SK-N-SH (cell line): ENCODE results near the gene RNF144B. TPM values are rescaled to one million over a fixed set of nuclear protein-coding genes. Genes with fewer than 3 reads are reported as not detected.

Source experiments
- CTCF ChIA-PET: fragments of 300-600, 350-600 bp; formaldehyde crosslinking; extraction: SDS; loops from one replicate; lab custom pipeline; 2021; lab: Yijun Ruan, JAX
- POLR2A ChIA-PET: fragments of 350-600 bp; sonication (Branson Sonifier 250); formaldehyde crosslinking; extraction: SDS; loops from one replicate; lab custom pipeline; 2020; ENCODE audit warnings: antibody characterized with exemption, inconsistent platforms; lab: Yijun Ruan, JAX
- DNase-seq: peaks from one replicate; pipeline ENCODE4 v3.0.0; 2012
- H2AFZ ChIP-seq: fragments of 200-600 bp; sonication (generic); 2 replicates; pipeline ENCODE4 v1.8.1; 2016; ENCODE audit warnings: antibody characterized with exemption, mild to moderate bottlenecking, low read depth
- H3F3A ChIP-seq: fragments of 200-600 bp; sonication (generic); replicated peaks from 2 replicates; pipeline ENCODE3; 2016; ENCODE audit warnings: antibody characterized with exemption, mild to moderate bottlenecking; ENCODE audit not compliant: insufficient read depth
- H3K27ac ChIP-seq, 2 experiments: fragments of 200-500 bp in 1 of 2; fragments of 200-600 bp in 1 of 2; sonication (Bioruptor generic) in 1 of 2; sonication (generic), shearing (Covaris generic) in 1 of 2; 2 replicates each; pipeline versions ENCODE4 v1.5.1 to v1.6.1; 2014 to 2016; ENCODE audit warnings: low read depth in 2 of 2, inconsistent platforms in 1 of 2, low read length in 1 of 2, mild to moderate bottlenecking in 1 of 2, mixed read lengths in 1 of 2
- H3K27me3 ChIP-seq: fragments of 200-600 bp; sonication (generic), shearing (Covaris generic); 2 replicates; pipeline ENCODE4 v1.6.1; 2016; ENCODE audit warnings: mixed run types; ENCODE audit not compliant: insufficient read depth
- H3K36me3 ChIP-seq, 2 experiments: fragments of 200-500 bp in 1 of 2; fragments of 200-600 bp in 1 of 2; sonication (Bioruptor generic) in 1 of 2; sonication (generic) in 1 of 2; replicated peaks in 1 of 2; 2 replicates each; pipeline versions ENCODE3 to v1.5.1; 2014 to 2016; ENCODE audit warnings: low read length in 1 of 2, mild to moderate bottlenecking in 1 of 2; ENCODE audit not compliant: insufficient read depth in 2 of 2, control insufficient read depth in 1 of 2
- H3K4me1 ChIP-seq, 2 experiments: fragments of 200-500 bp in 1 of 2; fragments of 200-600 bp in 1 of 2; sonication (Bioruptor generic) in 1 of 2; sonication (generic), shearing (Covaris generic) in 1 of 2; 2 replicates each; pipeline versions ENCODE4 v1.5.1 to v1.6.1; 2014 to 2016; ENCODE audit warnings: low read depth in 1 of 2, low read length in 1 of 2, mixed run types in 1 of 2; ENCODE audit not compliant: insufficient read depth in 2 of 2, control insufficient read depth in 1 of 2
- H3K4me2 ChIP-seq: fragments of 200-600 bp; sonication (generic), shearing (Covaris generic); 2 replicates; pipeline ENCODE4 v1.6.1; 2017; ENCODE audit warnings: mixed run types
- H3K4me3 ChIP-seq, 2 experiments: fragments of 200-500 bp in 1 of 2; fragments of 200-600 bp in 1 of 2; sonication (Bioruptor generic) in 1 of 2; sonication (generic), shearing (Covaris generic) in 1 of 2; 2 replicates each; pipeline versions ENCODE4 v1.5.1 to v1.8.1; 2014 to 2016; ENCODE audit warnings: low read depth in 2 of 2, inconsistent platforms in 1 of 2, low read length in 1 of 2, mild to moderate bottlenecking in 1 of 2, mixed read lengths in 1 of 2, moderate library complexity in 1 of 2
- H3K79me2 ChIP-seq: fragments of 200-600 bp; sonication (generic); 2 replicates; pipeline ENCODE4 v1.8.1; 2017; ENCODE audit warnings: mild to moderate bottlenecking; ENCODE audit not compliant: insufficient read depth
- H3K9ac ChIP-seq: fragments of 200-600 bp; sonication (generic); 2 replicates; pipeline ENCODE4 v1.6.1; 2017; ENCODE audit warnings: mixed run types
- H3K9me2 ChIP-seq: fragments of 200-600 bp; sonication (generic); 2 replicates; pipeline ENCODE4 v1.6.1; 2017; ENCODE audit warnings: mixed run types
- H3K9me3 ChIP-seq: fragments of 200-600 bp; sonication (generic); 2 replicates; pipeline ENCODE4 v1.6.1; 2017; ENCODE audit warnings: mixed run types, mild to moderate bottlenecking, moderate library complexity
- H4K20me1 ChIP-seq: fragments of 200-600 bp; sonication (generic); 2 replicates; pipeline ENCODE4 v1.6.1; 2017; ENCODE audit warnings: mild to moderate bottlenecking, mixed run types; ENCODE audit not compliant: insufficient read depth
- ELF1 ChIP-seq: IDR thresholded peaks from 2 replicates; pipeline ENCODE4 v1.4.0; 2012
- EP300 ChIP-seq, 2 experiments: IDR thresholded peaks; 2 replicates each; pipeline versions ENCODE4 v1.4.0 to v1.6.1; 2012; ENCODE audit warnings: borderline replicate concordance in 1 of 2, low read depth in 1 of 2, low read length in 1 of 2
- FOSL2 ChIP-seq: IDR thresholded peaks from 2 replicates; pipeline ENCODE4 v1.4.0; 2012; ENCODE audit warnings: low read depth, mild to moderate bottlenecking, moderate library complexity, borderline replicate concordance
- FOXM1 ChIP-seq: IDR thresholded peaks from 2 replicates; pipeline ENCODE4 v1.4.0; 2012; ENCODE audit warnings: low read depth, mild to moderate bottlenecking
- GABPA ChIP-seq: IDR thresholded peaks from 2 replicates; pipeline ENCODE4 v1.4.0; 2012; ENCODE audit warnings: low read depth, mild to moderate bottlenecking
- GATA2 ChIP-seq: sonication (generic); formaldehyde crosslinking; IDR thresholded peaks from 2 replicates; pipeline ENCODE4 v1.5.0; 2020; ENCODE audit warnings: mild to moderate bottlenecking, missing genetic modification reagents
- MEF2A ChIP-seq: IDR thresholded peaks from 2 replicates; pipeline ENCODE4 v1.4.0; 2012; ENCODE audit warnings: low read depth, borderline replicate concordance
- RAD21 ChIP-seq: IDR thresholded peaks from 2 replicates; pipeline ENCODE4 v1.6.1; 2012; ENCODE audit warnings: mild to moderate bottlenecking, low read length
- RXRA ChIP-seq: IDR thresholded peaks from 2 replicates; pipeline ENCODE4 v1.4.0; 2012; ENCODE audit warnings: low read depth, mild to moderate bottlenecking, borderline replicate concordance
- SMC3 ChIP-seq: IDR thresholded peaks from 2 replicates; pipeline ENCODE4 v1.6.1; 2012; ENCODE audit warnings: low read depth, low read length, improper control_type of control experiment
- TAF1 ChIP-seq: IDR thresholded peaks from 2 replicates; pipeline ENCODE4 v1.6.1; 2012; ENCODE audit warnings: low read depth, mild to moderate bottlenecking, low read length, moderate library complexity, borderline replicate concordance
- WGBS: methylation state at CpG from one replicate; pipeline ENCODE4 v1.1.6; 2017; ENCODE audit warnings: low lambda C conversion rate; 5-methylcytosine and 5-hydroxymethylcytosine counted together
- polyA plus RNA-seq, 3 experiments: library from polyadenylated mRNA; depleted of rRNA; stranded (reverse); fragments of >200 nt; gene quantifications; 2 replicates each; pipeline ENCODE4 v1.2.3, GENCODE V29; 2012
- TF ChIP-seq, protein P1 (sequence below): IDR thresholded peaks from 2 replicates; pipeline ENCODE4 v1.6.1; 2012; ENCODE audit warnings: mild to moderate bottlenecking, low read depth, low read length, moderate library complexity
- TF ChIP-seq, protein P2 (sequence below): fragments of 150-350 bp; IDR thresholded peaks from 2 replicates; pipeline ENCODE4 v1.6.1; 2016; ENCODE audit warnings: mild to moderate bottlenecking, low read depth, low read length
- TF ChIP-seq, protein P3 (sequence below): fragments of 200-600 bp; sonication (generic); IDR thresholded peaks from 2 replicates; pipeline ENCODE4 v1.6.1; 2017; ENCODE audit warnings: antibody characterized with exemption, mild to moderate bottlenecking, moderate library complexity
- TF ChIP-seq, protein P4 (sequence below): IDR thresholded peaks from 2 replicates; pipeline ENCODE4 v1.4.0; 2012; ENCODE audit warnings: low read depth, borderline replicate concordance

Gene RNF144B
- polyA plus RNA-seq, 1 of the 3 experiments (the other 2 are of a cell fraction), result 1.2 TPM

DNA sequence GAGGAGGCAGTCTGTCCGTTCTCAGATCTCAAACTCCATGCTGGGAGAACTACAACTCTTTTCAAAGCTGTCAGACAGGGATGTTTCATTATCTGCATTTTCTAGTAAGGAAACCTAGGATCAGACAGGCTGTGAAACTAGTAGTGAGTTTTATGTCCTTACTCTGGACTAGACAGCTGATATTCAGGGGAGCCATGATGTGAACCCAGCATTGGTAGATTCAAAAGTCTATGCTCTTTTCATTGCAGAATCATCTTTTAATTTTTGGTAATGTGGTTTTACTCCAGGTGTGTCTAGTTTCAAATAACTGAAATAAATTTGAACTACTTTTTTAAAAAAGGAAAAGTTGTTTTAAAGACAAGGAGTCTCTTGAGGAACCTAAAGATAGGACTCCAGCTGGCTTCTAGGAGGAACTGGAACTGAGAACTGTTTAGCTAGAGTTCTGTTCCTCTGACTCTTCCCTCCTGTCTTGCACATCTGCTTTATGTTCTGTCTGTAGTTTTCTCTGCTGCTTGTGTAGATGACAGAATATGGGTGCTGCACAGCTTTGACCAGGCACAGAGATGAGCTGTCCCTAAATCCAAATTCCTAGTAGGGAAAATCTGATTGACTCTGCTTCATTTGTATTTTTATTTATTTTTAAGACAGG is 27.8 kb upstream of the RNF144B start:
- Histone ChIP-seq H3K4me1 (no peaks in the 10 kb centered on the region; a peak in 1 of 4 replicates), H3K9me2 (no peaks in the 10 kb centered on the region), H3K4me2 (no peak overlapping the region), H3K36me3 (no peaks in the 10 kb centered on the region), H3K4me3 (no peak overlapping the region), H2AFZ (no peak overlapping the region), H4K20me1 (no peaks in the 10 kb centered on the region), H3K9ac (no peak overlapping the region), H3K27me3 (no peaks in the 10 kb centered on the region), H3K9me3 (no peaks in the 10 kb centered on the region), H3F3A (peaks cover 11% of the 10 kb centered on the region), H3K79me2 (no peaks in the 10 kb centered on the region), H3K27ac (no peak overlapping the region)
- POLR2A ChIA-PET, result no interaction called here
- WGBS, result 33% methylated on average over 1 of the region's 1 CpG
- TF ChIP-seq, protein P1, sequence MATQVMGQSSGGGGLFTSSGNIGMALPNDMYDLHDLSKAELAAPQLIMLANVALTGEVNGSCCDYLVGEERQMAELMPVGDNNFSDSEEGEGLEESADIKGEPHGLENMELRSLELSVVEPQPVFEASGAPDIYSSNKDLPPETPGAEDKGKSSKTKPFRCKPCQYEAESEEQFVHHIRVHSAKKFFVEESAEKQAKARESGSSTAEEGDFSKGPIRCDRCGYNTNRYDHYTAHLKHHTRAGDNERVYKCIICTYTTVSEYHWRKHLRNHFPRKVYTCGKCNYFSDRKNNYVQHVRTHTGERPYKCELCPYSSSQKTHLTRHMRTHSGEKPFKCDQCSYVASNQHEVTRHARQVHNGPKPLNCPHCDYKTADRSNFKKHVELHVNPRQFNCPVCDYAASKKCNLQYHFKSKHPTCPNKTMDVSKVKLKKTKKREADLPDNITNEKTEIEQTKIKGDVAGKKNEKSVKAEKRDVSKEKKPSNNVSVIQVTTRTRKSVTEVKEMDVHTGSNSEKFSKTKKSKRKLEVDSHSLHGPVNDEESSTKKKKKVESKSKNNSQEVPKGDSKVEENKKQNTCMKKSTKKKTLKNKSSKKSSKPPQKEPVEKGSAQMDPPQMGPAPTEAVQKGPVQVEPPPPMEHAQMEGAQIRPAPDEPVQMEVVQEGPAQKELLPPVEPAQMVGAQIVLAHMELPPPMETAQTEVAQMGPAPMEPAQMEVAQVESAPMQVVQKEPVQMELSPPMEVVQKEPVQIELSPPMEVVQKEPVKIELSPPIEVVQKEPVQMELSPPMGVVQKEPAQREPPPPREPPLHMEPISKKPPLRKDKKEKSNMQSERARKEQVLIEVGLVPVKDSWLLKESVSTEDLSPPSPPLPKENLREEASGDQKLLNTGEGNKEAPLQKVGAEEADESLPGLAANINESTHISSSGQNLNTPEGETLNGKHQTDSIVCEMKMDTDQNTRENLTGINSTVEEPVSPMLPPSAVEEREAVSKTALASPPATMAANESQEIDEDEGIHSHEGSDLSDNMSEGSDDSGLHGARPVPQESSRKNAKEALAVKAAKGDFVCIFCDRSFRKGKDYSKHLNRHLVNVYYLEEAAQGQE, result no peak
- TF ChIP-seq, protein P2, sequence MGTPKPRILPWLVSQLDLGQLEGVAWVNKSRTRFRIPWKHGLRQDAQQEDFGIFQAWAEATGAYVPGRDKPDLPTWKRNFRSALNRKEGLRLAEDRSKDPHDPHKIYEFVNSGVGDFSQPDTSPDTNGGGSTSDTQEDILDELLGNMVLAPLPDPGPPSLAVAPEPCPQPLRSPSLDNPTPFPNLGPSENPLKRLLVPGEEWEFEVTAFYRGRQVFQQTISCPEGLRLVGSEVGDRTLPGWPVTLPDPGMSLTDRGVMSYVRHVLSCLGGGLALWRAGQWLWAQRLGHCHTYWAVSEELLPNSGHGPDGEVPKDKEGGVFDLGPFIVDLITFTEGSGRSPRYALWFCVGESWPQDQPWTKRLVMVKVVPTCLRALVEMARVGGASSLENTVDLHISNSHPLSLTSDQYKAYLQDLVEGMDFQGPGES, result no peak
- TF ChIP-seq, protein P3, sequence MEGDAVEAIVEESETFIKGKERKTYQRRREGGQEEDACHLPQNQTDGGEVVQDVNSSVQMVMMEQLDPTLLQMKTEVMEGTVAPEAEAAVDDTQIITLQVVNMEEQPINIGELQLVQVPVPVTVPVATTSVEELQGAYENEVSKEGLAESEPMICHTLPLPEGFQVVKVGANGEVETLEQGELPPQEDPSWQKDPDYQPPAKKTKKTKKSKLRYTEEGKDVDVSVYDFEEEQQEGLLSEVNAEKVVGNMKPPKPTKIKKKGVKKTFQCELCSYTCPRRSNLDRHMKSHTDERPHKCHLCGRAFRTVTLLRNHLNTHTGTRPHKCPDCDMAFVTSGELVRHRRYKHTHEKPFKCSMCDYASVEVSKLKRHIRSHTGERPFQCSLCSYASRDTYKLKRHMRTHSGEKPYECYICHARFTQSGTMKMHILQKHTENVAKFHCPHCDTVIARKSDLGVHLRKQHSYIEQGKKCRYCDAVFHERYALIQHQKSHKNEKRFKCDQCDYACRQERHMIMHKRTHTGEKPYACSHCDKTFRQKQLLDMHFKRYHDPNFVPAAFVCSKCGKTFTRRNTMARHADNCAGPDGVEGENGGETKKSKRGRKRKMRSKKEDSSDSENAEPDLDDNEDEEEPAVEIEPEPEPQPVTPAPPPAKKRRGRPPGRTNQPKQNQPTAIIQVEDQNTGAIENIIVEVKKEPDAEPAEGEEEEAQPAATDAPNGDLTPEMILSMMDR, result no peak
- TF ChIP-seq FOSL2 (no peak), FOXM1 (no peak), SMC3 (no peak), ELF1 (no peak), GATA2 (CRISPR knock-in tag) (no peak), GABPA (no peak), TAF1 (no peak), EP300 (IDR thresholded peaks at IDR 0.05; ENCODE audit: borderline replicate concordance in 1 of 2, low read depth in 1 of 2, low read length in 1 of 2) (no peak), RAD21 (no peak), MEF2A (no peak), RXRA (no peak)
- TF ChIP-seq, protein P4, sequence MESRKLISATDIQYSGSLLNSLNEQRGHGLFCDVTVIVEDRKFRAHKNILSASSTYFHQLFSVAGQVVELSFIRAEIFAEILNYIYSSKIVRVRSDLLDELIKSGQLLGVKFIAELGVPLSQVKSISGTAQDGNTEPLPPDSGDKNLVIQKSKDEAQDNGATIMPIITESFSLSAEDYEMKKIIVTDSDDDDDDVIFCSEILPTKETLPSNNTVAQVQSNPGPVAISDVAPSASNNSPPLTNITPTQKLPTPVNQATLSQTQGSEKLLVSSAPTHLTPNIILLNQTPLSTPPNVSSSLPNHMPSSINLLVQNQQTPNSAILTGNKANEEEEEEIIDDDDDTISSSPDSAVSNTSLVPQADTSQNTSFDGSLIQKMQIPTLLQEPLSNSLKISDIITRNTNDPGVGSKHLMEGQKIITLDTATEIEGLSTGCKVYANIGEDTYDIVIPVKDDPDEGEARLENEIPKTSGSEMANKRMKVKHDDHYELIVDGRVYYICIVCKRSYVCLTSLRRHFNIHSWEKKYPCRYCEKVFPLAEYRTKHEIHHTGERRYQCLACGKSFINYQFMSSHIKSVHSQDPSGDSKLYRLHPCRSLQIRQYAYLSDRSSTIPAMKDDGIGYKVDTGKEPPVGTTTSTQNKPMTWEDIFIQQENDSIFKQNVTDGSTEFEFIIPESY, result no peak
- CTCF ChIA-PET, result no interaction called here
- DNase-seq, result no peak
